Frontal cortex (tissue), 4 donors: Measurements from ENCODE around the gene ZBTB7C. TPM values are rescaled to one million over a fixed set of nuclear protein-coding genes. Genes with fewer than 3 reads are reported as not detected.

Experiments used
- DNase-seq, 2 donors: peaks; one replicate each; pipeline ENCODE4 v3.0.0; 2012; ENCODE audit warnings: low spot score in 2 of 2
- FAIRE-seq: peaks from 2 replicates; lab custom pipeline; 2012; peaks lifted over from hg19 to GRCh38; lab: Jason Lieb, UNC
- total RNA-seq: library from RNA; depleted of rRNA; stranded (reverse); fragments of >200 nt; gene quantifications from one replicate; pipeline ENCODE4 v1.2.3, GENCODE V29; 2014
- donor health status: control.
- donor health status: control.
- donor health status: control.

The ZBTB7C gene
- total RNA-seq, 1 donor from 2014 or later, result 1.6 TPM

- FAIRE-seq, result no peak
- no peak for DNase-seq
These were observed 10.3 kb upstream of the ZBTB7C start for GRCh38 chr18:48419277-48420022.

- DNase-seq, result no peak
- no peak for FAIRE-seq
These were observed 9.5 kb upstream of the ZBTB7C start for GRCh38 chr18:48418539-48419276.

GRCh38 chr18:48417985-48418384 is 8.8 kb upstream of the ZBTB7C start:
- no peak for DNase-seq

GRCh38 chr18:48413342-48413741 is 4.2 kb upstream of the ZBTB7C start:
- no peak for DNase-seq
- FAIRE-seq, result no peak

More at GRCh38 chr18:48417985-48418384, 8.8 kb upstream of the ZBTB7C start:
- no peak for FAIRE-seq

- DNase-seq, result peak in 1 of 2 donors; percentile 22
- FAIRE-seq, result no peak
These were observed 3.3 kb upstream of the ZBTB7C start for GRCh38 chr18:48412339-48412929.

GRCh38 chr18:48410095-48410920 is 1.1 kb upstream of the ZBTB7C start:
- FAIRE-seq (no peak), DNase-seq (peak; percentile 82 to 86)

GRCh38 chr18:48409591-48410094 is 460 bp upstream of the ZBTB7C start:
- FAIRE-seq, result no peak

GRCh38 chr18:48408111-48408726 is 964 bp downstream of the ZBTB7C start:
- DNase-seq (no peak), FAIRE-seq (no peak)

More at GRCh38 chr18:48409591-48410094, 460 bp upstream of the ZBTB7C start:
- peak; percentile 39 to 55 for DNase-seq

- no peak for FAIRE-seq
These were observed 1.8 kb downstream of the ZBTB7C start for GRCh38 chr18:48407358-48407757.

GRCh38 chr18:48405978-48406377 is 3.2 kb downstream of the ZBTB7C start:
- no peak for DNase-seq

More at GRCh38 chr18:48407358-48407757, 1.8 kb downstream of the ZBTB7C start:
- DNase-seq, result no peak

GRCh38 chr18:48404716-48405507 is 4.3 kb downstream of the ZBTB7C start:
- no peak for DNase-seq
- FAIRE-seq, result no peak

More at GRCh38 chr18:48405978-48406377, 3.2 kb downstream of the ZBTB7C start:
- FAIRE-seq, result no peak

GRCh38 chr18:48402953-48403352 is 6.2 kb downstream of the ZBTB7C start:
- DNase-seq (no peak), FAIRE-seq (no peak)

GRCh38 chr18:48399303-48400075 is 9.7 kb downstream of the ZBTB7C start:
- DNase-seq (no peak), FAIRE-seq (no peak)

- FAIRE-seq, result no peak
- DNase-seq, result no peak
These were observed 11.1 kb downstream of the ZBTB7C start for GRCh38 chr18:48398074-48398473.

- no peak for DNase-seq
- FAIRE-seq, result no peak
These were observed 12.2 kb downstream of the ZBTB7C start for GRCh38 chr18:48397021-48397420.

- no peak for FAIRE-seq
- no peak for DNase-seq
These were observed 12.6 kb downstream of the ZBTB7C start for GRCh38 chr18:48396561-48396960.

GRCh38 chr18:48395646-48396045 is 13.5 kb downstream of the ZBTB7C start:
- FAIRE-seq (no peak), DNase-seq (no peak)

GRCh38 chr18:48394176-48394575 is 15.0 kb downstream of the ZBTB7C start:
- DNase-seq (no peak), FAIRE-seq (no peak)
